GM12865 (cell line): ENCODE data around the gene ERC2.

Experiments used
- DNase-seq: peaks from one replicate; pipeline ENCODE4 v3.0.0; 2010; ENCODE audit warnings: low read depth
- H3K4me3 ChIP-seq: 2 replicates; pipeline ENCODE4 v1.5.1; 2011; ENCODE audit warnings: mild to moderate bottlenecking, low read depth, low read length, control low read depth
- TF ChIP-seq, protein P1 (sequence below): IDR thresholded peaks from 2 replicates; pipeline ENCODE4 v1.5.1; 2011; ENCODE audit warnings: low read length, control low read depth, low read depth, inconsistent platforms; ENCODE audit not compliant: insufficient read depth; ENCODE audit errors: missing control alignments

Gene ERC2

GRCh38 chr3:56370991-56371775 lies 97.1 kb downstream of the ERC2 start:
- DNase-seq: no peak

DNA sequence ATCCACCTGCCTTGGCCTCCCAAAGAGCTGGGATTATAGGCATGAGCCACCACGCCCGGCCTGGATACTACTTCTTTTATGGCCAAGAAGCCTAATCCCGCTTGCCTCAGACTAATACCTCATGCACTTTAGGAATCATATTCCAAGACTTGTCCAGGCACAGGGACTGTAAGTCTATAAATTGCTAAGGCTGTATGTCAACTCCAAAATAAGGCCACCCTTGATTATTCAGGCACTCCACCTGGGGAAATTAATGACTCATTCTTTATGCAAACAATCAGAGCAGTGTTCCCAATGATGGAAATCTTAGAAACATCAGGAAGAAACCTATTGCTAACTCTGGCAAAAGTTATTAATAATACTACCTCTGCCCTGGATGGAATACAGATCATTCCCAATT lies 98.4 kb downstream of the ERC2 start:
- TF ChIP-seq, protein P1, sequence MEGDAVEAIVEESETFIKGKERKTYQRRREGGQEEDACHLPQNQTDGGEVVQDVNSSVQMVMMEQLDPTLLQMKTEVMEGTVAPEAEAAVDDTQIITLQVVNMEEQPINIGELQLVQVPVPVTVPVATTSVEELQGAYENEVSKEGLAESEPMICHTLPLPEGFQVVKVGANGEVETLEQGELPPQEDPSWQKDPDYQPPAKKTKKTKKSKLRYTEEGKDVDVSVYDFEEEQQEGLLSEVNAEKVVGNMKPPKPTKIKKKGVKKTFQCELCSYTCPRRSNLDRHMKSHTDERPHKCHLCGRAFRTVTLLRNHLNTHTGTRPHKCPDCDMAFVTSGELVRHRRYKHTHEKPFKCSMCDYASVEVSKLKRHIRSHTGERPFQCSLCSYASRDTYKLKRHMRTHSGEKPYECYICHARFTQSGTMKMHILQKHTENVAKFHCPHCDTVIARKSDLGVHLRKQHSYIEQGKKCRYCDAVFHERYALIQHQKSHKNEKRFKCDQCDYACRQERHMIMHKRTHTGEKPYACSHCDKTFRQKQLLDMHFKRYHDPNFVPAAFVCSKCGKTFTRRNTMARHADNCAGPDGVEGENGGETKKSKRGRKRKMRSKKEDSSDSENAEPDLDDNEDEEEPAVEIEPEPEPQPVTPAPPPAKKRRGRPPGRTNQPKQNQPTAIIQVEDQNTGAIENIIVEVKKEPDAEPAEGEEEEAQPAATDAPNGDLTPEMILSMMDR: no peak
- H3K4me3 ChIP-seq: no peak overlapping the region
- no peak for DNase-seq

More at GRCh38 chr3:56370991-56371775, 97.1 kb downstream of the ERC2 start:
- TF ChIP-seq, protein P1: no peak
- H3K4me3 ChIP-seq: no peak overlapping the region

DNA sequence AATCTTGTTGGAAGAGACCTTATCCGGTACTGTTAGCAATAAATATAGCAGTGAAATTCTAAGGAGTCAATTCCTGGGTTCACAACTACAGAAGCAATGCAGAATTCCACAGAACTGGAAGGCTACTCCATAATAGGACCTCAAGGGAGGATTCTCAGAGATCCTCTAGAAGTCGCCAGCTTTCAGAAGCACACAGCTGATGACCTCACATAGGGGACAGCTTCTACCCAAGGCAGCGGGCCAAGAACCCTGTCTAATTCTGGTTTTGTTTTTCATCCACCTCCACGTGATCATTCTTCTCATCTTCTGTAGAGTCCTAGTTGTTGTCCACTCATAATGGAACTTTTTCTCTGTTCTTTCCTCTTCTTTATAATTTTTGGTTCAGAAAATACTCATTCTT lies 99.4 kb downstream of the ERC2 start:
- TF ChIP-seq, protein P1: no peak
- DNase-seq: no peak

DNA sequence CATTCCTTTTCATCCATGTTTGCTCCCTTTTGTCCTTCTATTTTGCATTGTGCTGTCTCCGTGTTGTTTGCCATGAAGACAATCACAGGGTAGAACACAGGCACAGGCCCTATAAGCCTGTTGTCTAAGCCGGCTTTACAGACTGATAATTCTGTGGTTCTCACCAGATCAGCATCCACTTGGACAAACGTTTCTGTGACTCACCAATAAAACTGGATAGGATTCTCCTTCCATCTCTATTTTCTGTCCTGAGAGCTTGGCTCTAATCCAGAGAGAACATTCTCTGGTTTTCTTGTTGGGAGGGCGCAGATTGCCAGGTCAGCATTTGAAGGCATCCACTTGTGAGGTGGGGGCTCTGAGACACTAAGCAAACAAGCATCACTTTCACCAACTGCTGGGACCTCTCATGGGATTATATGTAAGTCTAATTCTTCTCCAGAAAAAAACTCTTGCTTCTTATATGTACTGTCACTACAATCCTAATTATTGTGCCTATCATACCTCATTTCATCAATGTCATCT lies 101.6 kb downstream of the ERC2 start:
- TF ChIP-seq, protein P1: no peak
- no peak for DNase-seq

More for the DNA sequence above, 99.4 kb downstream of the ERC2 start:
- no peak overlapping the region for H3K4me3 ChIP-seq

GRCh38 chr3:56365905-56366640 lies 102.2 kb downstream of the ERC2 start:
- H3K4me3 ChIP-seq: no peak overlapping the region
- DNase-seq: no peak
- TF ChIP-seq, protein P1: no peak

More for the DNA sequence above, 101.6 kb downstream of the ERC2 start:
- no peak overlapping the region for H3K4me3 ChIP-seq

GRCh38 chr3:56364665-56365064 lies 103.6 kb downstream of the ERC2 start:
- TF ChIP-seq, protein P1: no peak
- H3K4me3 ChIP-seq: no peak overlapping the region
- DNase-seq: no peak
